ENCODE results near the gene MYMX. TPM values are rescaled to one million over a fixed set of nuclear protein-coding genes. Genes with fewer than 3 reads are reported as not detected.

The MYMX gene
- total RNA-seq, 4 donors from 2014 or later, result 0.95 TPM; not detected in 3

GRCh38 chr6:44261581-44261980 lies 44.9 kb downstream of the MYMX start:
- in situ Hi-C loops (cut with MboI; ENCODE audit: low pct_ligation_motif_present in 1 of 4, low pct_unique_long_range_greater_than_20kb in 1 of 4, low sequenced_read_pairs in 3 of 4), result loop anchor here in 1 of 4 donors (10.0 kb wide), 1 partner anchor 73 kb away; no protein-coding TSS in a partner anchor
- no peak overlapping the region for H3K27ac ChIP-seq
- no peak for DNase-seq
- H3K27me3 ChIP-seq, result no peaks in the 10 kb centered on the region
- H3K4me3 ChIP-seq, result no peak overlapping the region
- 96% methylated on average over 5 of the region's 8 CpGs; no CpG with 5 or more reads in 1 of the 2 donors for WGBS, 2 donors (ENCODE audit: low coverage in 1 of 2)
- TF ChIP-seq EP300 (IDR thresholded peaks at IDR 0.05; ENCODE audit: low read depth) (no peak), POLR2AphosphoS5 (IDR thresholded peaks at IDR 0.05) (no peak), POLR2A (IDR thresholded peaks at IDR 0.05) (no peak), CTCF (IDR thresholded peaks at IDR 0.05) (no peak)
- intact Hi-C loops (cut with DNase I; ENCODE audit: low total_unique reads), result no loop called here
- H3K9me3 ChIP-seq, result no peaks in the 10 kb centered on the region
- H3K4me1 ChIP-seq, result peaks cover 22 to 44% (median 35%) of the 10 kb centered on the region in 4 donors
- peaks cover 0 to 4% (median 0%) of the 10 kb centered on the region in 4 donors for H3K36me3 ChIP-seq

- peaks cover 20 to 40% (median 31%) of the 10 kb centered on the region in 4 donors for H3K4me1 ChIP-seq
- H3K9me3 ChIP-seq, result no peaks in the 10 kb centered on the region
- DNase-seq, result no peak
- no peak for TF ChIP-seq CTCF (IDR thresholded peaks at IDR 0.05)
- TF ChIP-seq EP300 (IDR thresholded peaks at IDR 0.05; ENCODE audit: low read depth), result no peak
- TF ChIP-seq POLR2AphosphoS5 (IDR thresholded peaks at IDR 0.05), result no peak
- TF ChIP-seq POLR2A (IDR thresholded peaks at IDR 0.05), result no peak
- H3K36me3 ChIP-seq, result peaks cover 0 to 4% (median 0%) of the 10 kb centered on the region in 4 donors
- in situ Hi-C loops (cut with MboI; ENCODE audit: low pct_ligation_motif_present in 1 of 4, low pct_unique_long_range_greater_than_20kb in 1 of 4, low sequenced_read_pairs in 3 of 4), result loop anchor here in 1 of 4 donors (10.0 kb wide), 1 partner anchor 72 kb away; no protein-coding TSS in a partner anchor
- WGBS, 2 donors (ENCODE audit: low coverage in 1 of 2), result 60% methylated on average over 7 of the region's 7 CpGs; no CpG with 5 or more reads in 1 of the 2 donors
- H3K27me3 ChIP-seq, result no peaks in the 10 kb centered on the region
- H3K4me3 ChIP-seq, result peak overlapping the region in 1 of 4 donors; percentile 81
- intact Hi-C loops (cut with DNase I; ENCODE audit: low total_unique reads), result no loop called here
- peak overlapping the region; percentile 46 to 90 (median 86) for H3K27ac ChIP-seq
Measured at GRCh38 chr6:44262467-44263353, 46.0 kb downstream of the MYMX start.

GRCh38 chr6:44263354-44264100 lies 46.8 kb downstream of the MYMX start:
- peaks cover 16 to 36% (median 26%) of the 10 kb centered on the region in 4 donors for H3K4me1 ChIP-seq
- peaks cover 0 to 4% (median 0%) of the 10 kb centered on the region in 4 donors for H3K36me3 ChIP-seq
- peak overlapping the region in 3 of 4 donors; percentile 74 to 81 (median 78) for H3K4me3 ChIP-seq
- WGBS, 2 donors (ENCODE audit: low coverage in 1 of 2), result 31 to 44% methylated on average over 4 to 9 of the region's 9 CpGs
- in situ Hi-C loops (cut with MboI; ENCODE audit: low pct_ligation_motif_present in 1 of 4, low pct_unique_long_range_greater_than_20kb in 1 of 4, low sequenced_read_pairs in 3 of 4), result loop anchor here in 1 of 4 donors (10.0 kb wide), 1 partner anchor 71 kb away; no protein-coding TSS in a partner anchor
- H3K27ac ChIP-seq, result peak overlapping the region; percentile 46 to 90 (median 86)
- H3K27me3 ChIP-seq, result peaks cover 5% of the 10 kb centered on the region
- H3K9me3 ChIP-seq, result no peaks in the 10 kb centered on the region
- DNase-seq, result peak; percentile 33
- intact Hi-C loops (cut with DNase I; ENCODE audit: low total_unique reads), result no loop called here
- TF ChIP-seq EP300 (IDR thresholded peaks at IDR 0.05; ENCODE audit: low read depth) (no peak), CTCF (IDR thresholded peaks at IDR 0.05) (no peak), POLR2AphosphoS5 (IDR thresholded peaks at IDR 0.05) (no peak)
